ENCODE data around the gene CTBP2.

CTBP2 gene

GRCh38 chr10:125124907-125125306 lies 35.5 kb downstream of the CTBP2 start:
- no peak for DNase-seq

GRCh38 chr10:125124115-125124487 lies 36.3 kb downstream of the CTBP2 start:
- no peak for DNase-seq

- DNase-seq: no peak
Measured at GRCh38 chr10:125123476-125124114, 36.8 kb downstream of the CTBP2 start.

GRCh38 chr10:125122566-125122965 lies 37.8 kb downstream of the CTBP2 start:
- no peak for DNase-seq

- DNase-seq: no peak
Measured at GRCh38 chr10:125121003-125121402, 39.4 kb downstream of the CTBP2 start.

GRCh38 chr10:125120053-125120710 lies 40.2 kb downstream of the CTBP2 start:
- DNase-seq: no peak

- no peak for DNase-seq
Measured at GRCh38 chr10:125118701-125119100, 41.7 kb downstream of the CTBP2 start.

- no peak for DNase-seq
Measured at GRCh38 chr10:125118011-125118611, 42.3 kb downstream of the CTBP2 start.

- DNase-seq: no peak
Measured at GRCh38 chr10:125116652-125117310, 43.6 kb downstream of the CTBP2 start.

GRCh38 chr10:125116041-125116649 lies 44.2 kb downstream of the CTBP2 start:
- no peak for DNase-seq

GRCh38 chr10:125115409-125115808 lies 45.0 kb downstream of the CTBP2 start:
- no peak for DNase-seq

GRCh38 chr10:125114761-125115391 lies 45.5 kb downstream of the CTBP2 start:
- no peak for DNase-seq

- DNase-seq: no peak
Measured at GRCh38 chr10:125113691-125114371, 46.5 kb downstream of the CTBP2 start.

- no peak for DNase-seq
Measured at GRCh38 chr10:125112697-125113494, 47.5 kb downstream of the CTBP2 start.

- DNase-seq: no peak
Measured at GRCh38 chr10:125111118-125111727, 49.1 kb downstream of the CTBP2 start.

- DNase-seq: no peak
Measured at GRCh38 chr10:125107965-125108580, 52.3 kb downstream of the CTBP2 start.

GRCh38 chr10:125107166-125107949 lies 53.0 kb downstream of the CTBP2 start:
- no peak for DNase-seq

GRCh38 chr10:125106586-125106985 lies 53.8 kb downstream of the CTBP2 start:
- no peak for DNase-seq

GRCh38 chr10:125105706-125106255 lies 54.6 kb downstream of the CTBP2 start:
- DNase-seq: no peak

All from central memory CD4-positive, alpha-beta T cell (primary cell).